ENCODE data around the gene CRIP2.
A peak's percentile ranks its signal among the peaks of the same experiment; 100 is the strongest.

The CRIP2 gene

GRCh38 chr14:105484997-105485393 is 10.4 kb downstream of the CRIP2 start:
- no peak for DNase-seq (ENCODE audit: low read depth)
- H3K4me3 ChIP-seq (replicated peaks; ENCODE audit: low read depth, low read length): no peak overlapping the region
- TF ChIP-seq CTCF (IDR thresholded peaks at IDR 0.05; ENCODE audit: low read length, missing control alignments): no peak

GRCh38 chr14:105485739-105486162 is 11.1 kb downstream of the CRIP2 start:
- no peak overlapping the region for H3K4me3 ChIP-seq (replicated peaks; ENCODE audit: low read depth, low read length)
- DNase-seq (ENCODE audit: low read depth): no peak
- peak; percentile 11 for TF ChIP-seq CTCF (IDR thresholded peaks at IDR 0.05; ENCODE audit: low read length, missing control alignments)

GRCh38 chr14:105486163-105486973 is 11.7 kb downstream of the CRIP2 start, which contains the start of gene CRIP1:
CRIP1 (plus strand) TSS chr14:105486886; CDS start chr14:105487260, 374 bp downstream.
- TF ChIP-seq CTCF (IDR thresholded peaks at IDR 0.05; ENCODE audit: low read length, missing control alignments): no peak
- no peak for DNase-seq (ENCODE audit: low read depth)
- no peak within 1 kb of the TSS for H3K4me3 ChIP-seq (replicated peaks; ENCODE audit: low read depth, low read length)

GRCh38 chr14:105486974-105487448 is 12.4 kb downstream of the CRIP2 start:
- no peak for TF ChIP-seq CTCF (IDR thresholded peaks at IDR 0.05; ENCODE audit: low read length, missing control alignments)
- DNase-seq (ENCODE audit: low read depth): no peak
- H3K4me3 ChIP-seq (replicated peaks; ENCODE audit: low read depth, low read length): no peak overlapping the region

- H3K4me3 ChIP-seq (replicated peaks; ENCODE audit: low read depth, low read length): no peak overlapping the region
- TF ChIP-seq CTCF (IDR thresholded peaks at IDR 0.05; ENCODE audit: low read length, missing control alignments): no peak
- DNase-seq (ENCODE audit: low read depth): no peak
Measured at GRCh38 chr14:105487449-105487985, 12.9 kb downstream of the CRIP2 start.

GRCh38 chr14:105487986-105488777 is 13.6 kb downstream of the CRIP2 start:
- H3K4me3 ChIP-seq (replicated peaks; ENCODE audit: low read depth, low read length): no peak overlapping the region
- no peak for DNase-seq (ENCODE audit: low read depth)

More at GRCh38 chr14:105487986-105488777, 13.6 kb downstream of the CRIP2 start:
- TF ChIP-seq CTCF (IDR thresholded peaks at IDR 0.05; ENCODE audit: low read length, missing control alignments): no peak
